RCC 7860 (cell line): ENCODE data around the gene FGF10.

ENCODE experiments used
- DNase-seq: peaks from one replicate; pipeline ENCODE4 v3.0.0-alpha.2; 2015; ENCODE audit warnings: low spot score
- FAIRE-seq: peaks from 2 replicates; lab custom pipeline; 2012; peaks lifted over from hg19 to GRCh38; lab: Jason Lieb, UNC

Gene FGF10

GRCh38 chr5:44360919-44361318, 28.3 kb downstream of the FGF10 start:
- no peak for FAIRE-seq
- DNase-seq: no peak

GRCh38 chr5:44358421-44358820, 30.8 kb downstream of the FGF10 start:
- FAIRE-seq: no peak
- DNase-seq: no peak

- no peak for FAIRE-seq
- no peak for DNase-seq
Measured at GRCh38 chr5:44356231-44356630, 33.0 kb downstream of the FGF10 start.

- FAIRE-seq: no peak
- no peak for DNase-seq
Measured at GRCh38 chr5:44345871-44346270, 43.3 kb downstream of the FGF10 start.

GRCh38 chr5:44336708-44337107, 52.5 kb downstream of the FGF10 start:
- DNase-seq: no peak
- FAIRE-seq: no peak

GRCh38 chr5:44334622-44335021, 54.6 kb downstream of the FGF10 start:
- DNase-seq: no peak
- FAIRE-seq: no peak

GRCh38 chr5:44332285-44332971, 56.8 kb downstream of the FGF10 start:
- FAIRE-seq (peak; percentile 41), DNase-seq (peak; percentile 43)

GRCh38 chr5:44331471-44332050, 57.7 kb downstream of the FGF10 start:
- no peak for FAIRE-seq

GRCh38 chr5:44329716-44330115, 59.5 kb downstream of the FGF10 start:
- FAIRE-seq (no peak), DNase-seq (no peak)

More at GRCh38 chr5:44331471-44332050, 57.7 kb downstream of the FGF10 start:
- DNase-seq: no peak

- DNase-seq (no peak), FAIRE-seq (no peak)
Measured at GRCh38 chr5:44321144-44321725, 68.0 kb downstream of the FGF10 start.

- FAIRE-seq (no peak), DNase-seq (no peak)
Measured at GRCh38 chr5:44320188-44320587, 69.0 kb downstream of the FGF10 start.

- DNase-seq: no peak
- no peak for FAIRE-seq
Measured at GRCh38 chr5:44318883-44319282, 70.3 kb downstream of the FGF10 start.

- no peak for DNase-seq
- no peak for FAIRE-seq
Measured at GRCh38 chr5:44312374-44312773, 76.8 kb downstream of the FGF10 start.

- no peak for FAIRE-seq
- DNase-seq: no peak
Measured at GRCh38 chr5:44300551-44300950, 88.7 kb downstream of the FGF10 start.

GRCh38 chr5:44299394-44299793, 89.8 kb downstream of the FGF10 start:
- DNase-seq: no peak
- no peak for FAIRE-seq

GRCh38 chr5:44294516-44294915, 94.7 kb downstream of the FGF10 start:
- DNase-seq (no peak), FAIRE-seq (no peak)

- no peak for DNase-seq
- FAIRE-seq: no peak
Measured at GRCh38 chr5:44292736-44293135, 96.5 kb downstream of the FGF10 start.

- DNase-seq: no peak
- FAIRE-seq: no peak
Measured at GRCh38 chr5:44278469-44278868, 110.8 kb downstream of the FGF10 start.

- DNase-seq (no peak), FAIRE-seq (no peak)
Measured at GRCh38 chr5:44275908-44276307, 113.3 kb downstream of the FGF10 start.

- FAIRE-seq (no peak), DNase-seq (no peak)
Measured at GRCh38 chr5:44275329-44275728, 113.9 kb downstream of the FGF10 start.

- no peak for FAIRE-seq
- DNase-seq: no peak
Measured at GRCh38 chr5:44267909-44268308, 121.3 kb downstream of the FGF10 start.

- no peak for FAIRE-seq
- no peak for DNase-seq
Measured at GRCh38 chr5:44266882-44267576, 122.2 kb downstream of the FGF10 start.
